GM20431 (cell line): ENCODE measurements around the gene IPO9.
"Not testable (repeated sequence)": the region's sequence is repeated elsewhere in the genome, so short reads cannot be mapped to it uniquely, and the experiment has no call there.

Source experiments
- in situ Hi-C: fragments of 300-500 bp; cut with MseI, MboI; formaldehyde crosslinking; loops from one replicate; pipeline ENCODE4 v1.15.0; 2020; ENCODE audit warnings: low sequenced_read_pairs; ENCODE audit not compliant: unreplicated experiment

Gene IPO9

DNA sequence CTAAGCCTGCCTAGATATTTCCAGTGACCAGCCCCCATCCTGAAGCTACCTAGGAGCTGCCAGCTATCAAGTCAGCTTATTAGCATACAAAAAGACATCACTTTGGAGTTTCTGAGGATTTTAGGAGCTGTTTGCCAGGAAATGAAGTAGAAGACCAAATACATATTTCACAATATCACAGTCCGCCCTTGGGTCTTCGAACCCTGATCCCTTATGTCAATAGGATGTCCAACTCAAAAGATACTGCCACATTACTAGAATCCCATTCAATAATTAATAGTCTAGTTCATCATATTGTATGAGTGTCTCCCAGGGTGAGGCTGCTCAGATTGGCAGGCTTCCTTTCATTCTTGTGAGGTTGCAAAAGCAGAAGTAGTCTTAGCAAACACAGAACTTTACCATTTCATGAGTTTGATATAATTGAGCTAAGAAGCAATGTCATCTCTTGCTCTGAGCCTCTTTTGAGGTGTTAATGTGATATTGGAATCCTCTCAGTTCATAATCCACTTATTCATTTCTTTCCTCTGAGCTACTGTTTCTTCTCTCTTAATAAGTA, 13.6 kb downstream of the IPO9 start:
- in situ Hi-C loops = no loop called here

DNA sequence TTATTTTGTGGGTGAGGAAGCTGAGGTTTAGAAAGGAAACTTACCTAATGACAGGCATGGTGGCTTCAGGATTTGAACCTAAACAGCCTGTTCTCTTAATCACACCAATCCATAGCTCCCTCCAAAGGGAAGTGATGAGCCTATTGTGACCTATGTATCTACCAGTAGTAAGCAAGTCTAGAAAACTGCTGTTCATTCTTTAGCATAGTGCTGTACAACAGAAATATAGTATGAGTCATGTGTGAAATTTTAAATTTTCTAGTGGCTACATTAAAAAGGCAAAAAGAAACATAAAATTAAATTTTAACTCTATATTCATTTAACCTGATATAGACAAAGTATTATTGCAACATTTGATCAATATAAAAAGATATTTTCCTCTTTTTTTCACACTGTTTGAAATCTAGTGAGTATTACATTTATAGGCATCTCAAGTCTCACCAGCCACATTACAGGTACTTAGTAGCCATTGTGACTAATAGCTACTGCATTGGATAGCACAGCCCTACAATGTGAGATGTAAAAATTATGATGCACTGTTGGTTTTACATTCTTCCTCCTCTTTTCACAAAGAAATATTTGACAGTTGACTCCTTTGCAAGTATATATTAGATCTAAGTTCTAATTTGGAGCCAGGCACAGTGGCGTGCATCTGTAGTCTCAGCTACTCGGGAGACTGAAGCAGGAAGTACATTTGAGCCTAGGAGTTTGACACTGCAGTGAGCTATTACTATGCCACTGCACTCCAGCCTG, 16.6 kb downstream of the IPO9 start:
- in situ Hi-C loops = no loop called here

DNA sequence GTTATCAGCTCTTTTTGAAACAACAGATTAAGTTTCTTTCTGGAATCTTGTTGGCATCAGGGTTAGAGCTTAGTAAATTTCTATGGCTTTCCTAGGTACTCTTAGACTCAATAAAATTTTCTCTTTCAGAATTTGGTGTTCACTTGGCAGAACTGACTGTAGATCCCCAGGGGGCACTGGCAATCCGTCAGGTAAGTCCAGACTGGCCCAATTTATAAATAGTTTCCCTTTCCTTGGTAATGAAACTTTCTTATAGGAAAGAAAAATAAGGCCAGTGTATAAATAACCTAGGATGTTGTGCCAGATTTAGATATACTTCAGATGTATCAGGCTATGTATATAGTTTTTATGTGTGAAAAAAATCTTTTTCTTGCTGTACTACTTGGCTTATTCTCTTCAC, 18.2 kb downstream of the IPO9 start:
- in situ Hi-C loops = no loop called here

DNA sequence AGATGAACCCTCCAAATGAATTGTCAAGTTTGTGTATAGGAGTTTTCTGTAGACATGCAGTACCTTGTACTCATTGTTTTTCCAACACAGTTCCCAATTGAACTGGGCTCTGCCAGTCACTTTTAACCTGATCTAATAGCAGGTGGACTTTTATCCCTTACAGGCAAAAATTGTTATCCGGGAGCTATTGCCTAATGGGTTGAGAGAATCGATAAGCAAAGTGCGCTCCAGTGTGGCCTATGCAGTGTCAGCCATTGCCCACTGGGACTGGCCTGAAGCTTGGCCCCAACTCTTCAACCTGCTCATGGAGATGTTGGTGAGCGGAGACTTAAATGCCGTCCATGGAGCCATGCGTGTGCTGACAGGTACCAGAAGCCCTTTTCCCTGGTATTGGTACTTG, 19.3 kb downstream of the IPO9 start:
- in situ Hi-C loops = no loop called here

DNA sequence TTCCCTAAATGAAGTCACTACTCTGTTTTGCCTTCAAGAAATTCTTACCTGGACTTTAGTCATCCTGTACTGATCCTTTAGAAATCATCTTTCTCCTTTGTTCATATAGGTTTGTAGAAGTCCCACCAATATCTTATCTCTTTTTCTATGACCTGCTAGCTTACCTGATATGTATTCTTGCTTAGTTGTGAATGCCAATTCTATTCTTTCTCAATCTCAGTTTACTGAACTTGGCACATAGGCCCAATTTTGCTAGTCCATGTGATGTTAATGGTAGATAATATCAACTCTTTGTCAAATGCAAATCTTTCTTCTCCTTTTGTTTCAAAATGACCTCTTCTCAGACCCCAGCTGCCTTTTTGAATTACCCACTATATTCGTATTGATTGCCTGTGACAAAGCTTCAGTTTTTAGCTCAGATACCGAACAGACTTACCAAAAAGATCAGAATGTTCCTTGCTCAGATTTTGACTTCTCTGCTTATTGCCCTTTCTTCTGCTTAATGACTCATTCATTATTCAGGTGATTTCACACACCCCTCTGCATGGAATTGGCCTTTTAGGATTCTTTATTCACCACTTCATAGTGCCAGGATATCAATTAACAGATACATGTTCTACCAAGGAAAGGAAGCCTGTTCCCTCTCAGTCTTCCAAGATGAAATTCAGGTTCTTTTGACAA, 20.6 kb downstream of the IPO9 start:
- in situ Hi-C loops = no loop called here

DNA sequence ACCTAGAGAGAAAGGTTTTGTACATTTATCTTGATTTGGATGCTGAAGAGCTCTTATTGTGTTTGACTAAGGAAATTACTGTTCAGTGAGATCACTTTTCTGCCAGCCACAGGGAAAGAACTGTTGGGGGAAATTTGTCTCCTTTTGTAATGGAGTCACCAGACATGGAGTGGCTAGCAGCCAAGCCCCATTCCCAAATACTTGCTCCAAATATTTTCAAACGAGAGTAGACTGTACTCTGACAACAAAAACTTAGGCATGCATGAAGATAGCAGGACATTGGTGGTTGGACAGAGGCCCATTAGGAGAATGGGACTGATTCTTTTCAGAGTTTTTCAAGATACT, 21.1 kb downstream of the IPO9 start:
- in situ Hi-C loops = no loop called here

- in situ Hi-C loops = no loop called here
Measured at GRCh38 chr1:201851949-201852348, 23.0 kb downstream of the IPO9 start.

GRCh38 chr1:201856722-201857121, 27.8 kb downstream of the IPO9 start:
- in situ Hi-C loops = not testable (repeated sequence)

DNA sequence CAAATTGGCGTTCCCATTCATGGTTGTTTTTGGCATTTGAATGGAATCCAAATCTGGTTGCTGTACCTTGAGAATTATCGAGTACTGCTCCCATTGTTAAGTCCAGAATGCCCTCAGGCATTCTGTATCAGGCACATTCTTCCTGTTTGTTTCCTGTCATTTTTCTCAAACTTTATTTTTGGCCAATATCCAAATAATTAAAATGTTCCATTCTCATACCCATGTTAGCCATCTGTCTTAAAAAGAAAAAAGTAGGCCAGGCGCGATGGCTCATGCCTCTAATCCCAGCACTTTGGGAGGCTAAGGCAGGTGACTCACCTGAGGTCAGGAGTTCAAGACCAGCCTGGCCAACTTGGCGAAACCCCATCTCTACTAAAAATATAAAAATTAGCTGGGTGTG, 30.5 kb downstream of the IPO9 start:
- in situ Hi-C loops = no loop called here

GRCh38 chr1:201861448-201861847, 32.5 kb downstream of the IPO9 start:
- in situ Hi-C loops = no loop called here

DNA sequence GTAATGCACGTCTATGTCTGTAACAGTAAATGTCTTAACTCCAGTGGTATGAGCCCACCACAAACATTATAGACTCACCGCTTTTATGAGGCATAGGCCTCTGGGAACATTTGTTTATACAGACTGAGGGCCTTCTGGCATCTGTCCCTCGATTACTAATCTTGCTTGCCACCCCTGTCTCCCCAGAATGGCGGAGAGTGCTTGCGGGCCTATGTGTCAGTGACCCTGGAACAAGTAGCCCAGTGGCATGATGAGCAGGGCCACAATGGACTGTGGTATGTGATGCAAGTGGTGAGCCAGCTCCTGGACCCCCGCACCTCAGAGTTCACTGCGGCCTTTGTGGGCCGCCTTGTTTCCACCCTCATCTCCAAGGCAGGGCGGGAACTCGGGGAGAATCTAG, 41.4 kb downstream of the IPO9 start:
- in situ Hi-C loops = no loop called here

- in situ Hi-C loops = loop anchor here (25.0 kb wide), 1 partner anchor 238 kb away; the partner anchor contains the start of gene GPR37L1
Measured at GRCh38 chr1:201874672-201875071, 45.7 kb downstream of the IPO9 start.

- in situ Hi-C loops = loop anchor here (25.0 kb wide), 1 partner anchor 236 kb away; the partner anchor contains the start of gene GPR37L1
Measured at GRCh38 chr1:201876148-201876818, 47.3 kb downstream of the IPO9 start.

GRCh38 chr1:201877877-201878401, 49.0 kb downstream of the IPO9 start:
- in situ Hi-C loops = loop anchor here (25.0 kb wide), 1 partner anchor 234 kb away; the partner anchor contains the start of gene GPR37L1

DNA sequence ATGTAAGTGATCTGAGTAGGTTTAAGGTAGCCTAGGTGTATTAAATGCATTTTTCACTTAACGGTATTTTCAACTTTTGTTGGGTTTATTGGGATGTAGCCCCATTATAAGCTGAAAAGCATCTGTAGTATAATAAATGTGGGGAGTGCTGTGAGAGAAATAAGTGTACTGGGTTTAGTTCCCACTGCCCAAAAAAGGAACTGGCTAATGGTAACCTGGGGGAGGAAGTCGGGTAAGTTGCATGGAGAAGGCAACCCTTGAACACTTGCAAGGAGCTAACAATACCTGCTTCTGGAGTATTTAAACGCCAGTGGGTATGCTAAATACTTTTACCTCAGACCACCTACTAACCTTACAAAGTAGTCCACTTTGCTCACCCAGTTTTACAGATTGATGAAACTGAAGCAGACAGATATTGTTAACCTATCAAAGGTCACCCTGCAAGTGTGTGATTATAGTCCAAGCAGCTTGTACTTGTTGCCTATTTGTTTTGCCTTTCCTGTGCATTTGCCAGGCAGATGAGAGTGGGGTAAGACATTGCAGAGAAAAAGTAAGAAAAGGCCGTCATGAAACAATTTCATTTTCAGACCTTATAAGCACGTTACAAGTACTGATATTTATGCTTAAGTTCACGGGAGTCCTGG, 52.1 kb downstream of the IPO9 start:
- in situ Hi-C loops = loop anchor here (25.0 kb wide), 1 partner anchor 231 kb away; the partner anchor contains the start of gene GPR37L1

DNA sequence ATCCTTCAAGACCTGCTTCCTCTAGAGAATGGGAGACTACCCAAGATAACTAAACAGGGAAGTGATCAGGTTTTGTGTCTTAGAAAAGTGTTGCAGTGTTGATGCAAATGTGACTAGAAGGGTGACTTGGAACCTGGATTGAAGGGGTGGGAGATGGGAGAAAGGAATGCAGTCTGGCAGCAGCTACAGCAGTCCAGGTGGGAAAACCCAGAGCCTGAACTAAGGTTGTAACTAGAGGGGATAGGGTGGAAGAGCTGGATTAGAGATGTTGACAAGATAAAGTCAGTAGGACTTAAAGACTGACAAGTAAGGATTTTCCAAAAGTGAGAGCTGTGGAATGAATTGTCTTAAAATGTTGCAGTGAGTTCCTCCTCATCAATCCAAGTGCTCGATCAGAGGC, 52.7 kb downstream of the IPO9 start:
- in situ Hi-C loops = loop anchor here (25.0 kb wide), 1 partner anchor 231 kb away; the partner anchor contains the start of gene GPR37L1

DNA sequence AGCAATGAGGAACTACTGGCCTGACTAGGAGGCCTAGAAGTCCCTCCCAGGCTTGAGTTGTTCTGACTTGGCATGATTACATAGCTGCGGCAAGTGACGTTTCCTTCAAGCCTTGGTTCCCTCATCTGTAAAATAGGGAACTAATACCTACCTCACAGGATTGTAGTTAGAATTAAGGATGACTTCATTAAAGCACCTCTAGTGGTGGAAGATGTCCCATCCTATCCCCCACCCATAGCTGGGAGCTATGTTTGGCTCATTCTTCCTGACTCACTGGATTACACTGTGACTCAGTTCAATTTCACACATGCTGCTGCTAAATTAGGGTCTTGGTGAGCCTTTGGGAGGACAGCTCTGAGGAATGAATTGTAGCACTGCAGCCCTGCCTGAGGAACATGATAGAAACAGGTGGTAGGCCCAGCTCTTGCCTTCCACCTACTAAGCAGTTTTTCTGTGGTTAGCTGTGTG, 53.7 kb downstream of the IPO9 start:
- in situ Hi-C loops = loop anchor here (25.0 kb wide), 1 partner anchor 230 kb away; the partner anchor contains the start of gene GPR37L1

- in situ Hi-C loops = loop anchor here (25.0 kb wide), 1 partner anchor 229 kb away; the partner anchor contains the start of gene GPR37L1
Measured at GRCh38 chr1:201883266-201883665, 54.3 kb downstream of the IPO9 start.

GRCh38 chr1:201883786-201884185, 54.8 kb downstream of the IPO9 start:
- in situ Hi-C loops = loop anchor here (25.0 kb wide), 1 partner anchor 229 kb away; the partner anchor contains the start of gene GPR37L1
